ENCODE data around the gene TCP10L.

The TCP10L gene

DNA sequence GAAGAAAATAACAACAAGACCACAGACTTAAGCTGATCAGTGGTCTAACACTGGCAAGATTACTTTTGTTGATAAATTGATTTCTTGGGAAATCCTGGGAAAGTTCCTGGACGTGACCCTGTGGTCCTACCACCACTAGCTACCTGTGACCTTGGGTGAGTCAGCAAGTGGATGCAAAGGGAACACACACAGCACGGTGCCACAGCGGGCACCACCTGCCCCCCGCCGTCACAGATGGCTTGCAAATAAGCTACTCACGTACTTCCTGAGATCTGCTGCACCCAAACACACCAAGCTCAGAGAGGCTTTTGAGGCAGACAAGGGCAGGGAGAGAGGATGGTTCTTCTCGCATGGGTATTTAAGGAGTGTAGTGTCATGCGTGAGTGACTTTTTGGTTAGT is 14.2 kb upstream of the TCP10L start:
- TF ChIP-seq, protein P1, sequence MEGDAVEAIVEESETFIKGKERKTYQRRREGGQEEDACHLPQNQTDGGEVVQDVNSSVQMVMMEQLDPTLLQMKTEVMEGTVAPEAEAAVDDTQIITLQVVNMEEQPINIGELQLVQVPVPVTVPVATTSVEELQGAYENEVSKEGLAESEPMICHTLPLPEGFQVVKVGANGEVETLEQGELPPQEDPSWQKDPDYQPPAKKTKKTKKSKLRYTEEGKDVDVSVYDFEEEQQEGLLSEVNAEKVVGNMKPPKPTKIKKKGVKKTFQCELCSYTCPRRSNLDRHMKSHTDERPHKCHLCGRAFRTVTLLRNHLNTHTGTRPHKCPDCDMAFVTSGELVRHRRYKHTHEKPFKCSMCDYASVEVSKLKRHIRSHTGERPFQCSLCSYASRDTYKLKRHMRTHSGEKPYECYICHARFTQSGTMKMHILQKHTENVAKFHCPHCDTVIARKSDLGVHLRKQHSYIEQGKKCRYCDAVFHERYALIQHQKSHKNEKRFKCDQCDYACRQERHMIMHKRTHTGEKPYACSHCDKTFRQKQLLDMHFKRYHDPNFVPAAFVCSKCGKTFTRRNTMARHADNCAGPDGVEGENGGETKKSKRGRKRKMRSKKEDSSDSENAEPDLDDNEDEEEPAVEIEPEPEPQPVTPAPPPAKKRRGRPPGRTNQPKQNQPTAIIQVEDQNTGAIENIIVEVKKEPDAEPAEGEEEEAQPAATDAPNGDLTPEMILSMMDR (IDR thresholded peaks at IDR 0.05; ENCODE audit: insufficient read depth, low read depth, low read length, missing control alignments), result no peak
- DNase-seq (ENCODE audit: low read depth), result no peak
- no peak overlapping the region for H3K4me3 ChIP-seq (ENCODE audit: low read length)

GRCh38 chr21:32599091-32599490 is 13.8 kb upstream of the TCP10L start:
- DNase-seq (ENCODE audit: low read depth), result no peak
- TF ChIP-seq, protein P1 (IDR thresholded peaks at IDR 0.05; ENCODE audit: insufficient read depth, low read depth, low read length, missing control alignments), result no peak
- no peak overlapping the region for H3K4me3 ChIP-seq (ENCODE audit: low read length)

DNA sequence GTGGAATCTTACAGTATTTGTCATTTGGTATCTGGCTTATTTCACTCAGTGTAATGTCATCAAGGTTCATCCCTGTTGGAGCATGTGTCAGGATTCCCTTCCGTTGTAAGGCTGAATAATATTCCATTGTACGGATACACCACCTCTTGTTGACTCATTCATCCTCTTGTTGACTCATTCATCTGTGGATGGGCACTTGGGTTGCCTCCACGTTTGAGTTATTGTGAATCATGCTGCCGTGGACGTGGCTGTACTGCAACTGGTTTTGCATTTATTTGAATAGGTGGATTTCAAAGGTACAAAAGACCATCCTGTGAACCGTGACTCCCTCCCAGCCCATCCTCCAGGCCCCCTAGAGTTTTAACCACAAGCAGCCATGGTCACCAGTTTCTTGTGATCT is 11.9 kb upstream of the TCP10L start:
- H3K4me3 ChIP-seq (ENCODE audit: low read length), result no peak overlapping the region
- TF ChIP-seq, protein P1 (IDR thresholded peaks at IDR 0.05; ENCODE audit: insufficient read depth, low read depth, low read length, missing control alignments), result no peak
- DNase-seq (ENCODE audit: low read depth), result peak; percentile 99

DNA sequence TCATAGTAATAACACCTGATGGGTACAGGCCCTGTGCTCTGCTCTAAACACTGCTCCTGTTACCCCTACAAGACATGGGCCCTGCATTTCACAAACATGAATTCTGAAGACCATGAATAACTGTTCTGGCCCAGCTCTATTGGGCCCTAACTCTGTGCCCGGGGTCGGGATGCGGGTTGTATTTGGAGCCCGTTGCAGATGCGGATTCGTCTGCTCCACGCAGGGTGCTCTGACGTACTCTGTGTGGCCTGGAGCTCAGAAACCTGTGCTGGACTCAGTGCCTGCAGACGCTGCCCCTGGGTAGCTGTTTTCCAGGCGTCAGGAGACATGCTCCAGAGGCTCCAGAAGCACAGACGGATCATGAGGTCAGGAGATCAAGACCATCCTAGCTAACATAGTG is 10.1 kb upstream of the TCP10L start:
- DNase-seq (ENCODE audit: low read depth), result no peak
- TF ChIP-seq, protein P1 (IDR thresholded peaks at IDR 0.05; ENCODE audit: insufficient read depth, low read depth, low read length, missing control alignments), result no peak
- H3K4me3 ChIP-seq (ENCODE audit: low read length), result no peak overlapping the region

DNA sequence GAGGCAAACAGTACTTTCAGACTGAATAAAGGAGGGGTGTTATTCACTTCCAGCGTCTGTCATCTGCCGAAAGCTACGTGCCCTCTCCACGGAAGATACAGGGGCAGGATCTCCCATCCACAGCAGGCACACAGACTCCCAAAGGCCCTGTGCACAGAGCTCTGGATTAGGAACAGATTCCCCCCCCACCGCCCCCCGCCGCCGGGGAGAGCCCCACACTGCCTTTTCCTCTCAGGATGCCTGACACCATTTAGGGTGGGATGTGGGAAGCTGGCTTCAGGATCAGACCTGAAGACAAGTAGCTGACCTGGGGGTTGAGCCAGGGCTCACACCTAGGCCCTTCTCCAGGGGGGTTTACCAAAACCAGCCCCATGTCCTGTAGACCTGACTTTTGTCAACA is 8.4 kb upstream of the TCP10L start:
- no peak for DNase-seq (ENCODE audit: low read depth)
- TF ChIP-seq, protein P1 (IDR thresholded peaks at IDR 0.05; ENCODE audit: insufficient read depth, low read depth, low read length, missing control alignments), result no peak
- H3K4me3 ChIP-seq (ENCODE audit: low read length), result no peak overlapping the region

DNA sequence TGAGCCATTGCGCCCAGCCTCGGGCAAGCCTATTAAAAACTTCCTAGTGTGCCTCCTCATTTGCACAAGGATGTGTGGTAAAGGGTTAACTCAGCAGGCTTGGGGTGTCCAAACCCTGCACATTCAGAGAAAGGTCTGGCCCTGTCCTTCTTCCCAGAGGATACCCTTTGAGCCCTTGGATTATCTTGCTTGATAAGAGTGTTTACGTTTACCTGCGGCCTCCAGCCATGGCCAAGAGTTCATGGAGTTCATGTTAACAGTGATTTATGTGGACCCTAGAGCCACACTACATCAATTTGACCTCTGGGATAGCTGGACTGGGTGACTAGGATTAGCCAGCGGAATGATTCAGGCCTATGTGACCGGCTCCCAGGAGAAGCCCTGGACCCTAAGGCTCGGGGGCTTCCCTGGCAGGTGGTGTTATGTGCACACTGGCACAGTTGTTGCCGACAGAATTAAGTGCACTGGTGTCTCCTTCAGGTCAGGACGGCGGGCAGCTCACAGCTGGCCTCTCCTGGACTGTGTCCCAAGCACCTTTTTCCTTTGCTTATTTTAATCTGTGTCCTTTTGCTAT is 7.7 kb upstream of the TCP10L start:
- H3K4me3 ChIP-seq (ENCODE audit: low read length), result no peak overlapping the region
- TF ChIP-seq, protein P1 (IDR thresholded peaks at IDR 0.05; ENCODE audit: insufficient read depth, low read depth, low read length, missing control alignments), result no peak
- no peak for DNase-seq (ENCODE audit: low read depth)

DNA sequence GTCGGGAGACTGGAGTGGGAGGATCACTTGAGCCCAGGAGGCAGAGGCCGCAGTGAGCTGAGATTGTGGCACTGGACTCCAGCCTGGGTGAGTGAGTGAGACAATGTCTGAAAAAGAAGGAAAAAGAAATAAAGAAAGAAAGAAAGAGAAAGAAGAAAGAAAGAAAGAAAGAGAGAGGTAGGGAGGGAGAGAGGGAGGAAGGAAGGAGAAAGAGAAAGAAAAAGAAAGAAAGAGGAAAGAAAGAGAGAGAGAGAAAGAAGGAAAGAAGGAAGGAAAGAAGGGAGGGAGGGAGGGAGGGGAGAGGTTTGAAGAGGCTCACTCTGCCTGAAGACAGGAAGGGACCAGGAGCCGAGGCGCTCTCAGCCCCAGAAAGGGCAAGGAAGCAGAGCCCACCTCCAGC is 4.8 kb upstream of the TCP10L start:
- DNase-seq (ENCODE audit: low read depth), result no peak
- TF ChIP-seq, protein P1 (IDR thresholded peaks at IDR 0.05; ENCODE audit: insufficient read depth, low read depth, low read length, missing control alignments), result no peak
- no peak overlapping the region for H3K4me3 ChIP-seq (ENCODE audit: low read length)

All from epithelial cell of esophagus (primary cell).